MM.1S (cell line): ENCODE data around the gene INPP4B.

Source experiments
- CTCF ChIP-seq: fragments of 300-600 bp; sonication (generic); IDR thresholded peaks from 2 replicates; pipeline ENCODE4 v1.5.1; 2016; ENCODE audit warnings: antibody characterized with exemption, low read length, mixed read lengths
- EZH2 ChIP-seq: fragments of 300-600 bp; sonication (generic); optimal IDR thresholded peaks from 2 replicates; pipeline ENCODE3; 2017; ENCODE audit warnings: low read depth, mild to moderate bottlenecking, antibody characterized with exemption, low read length, mixed read lengths
- EZH2phosphoT487 ChIP-seq: fragments of 300-600 bp; sonication (generic); IDR thresholded peaks from 2 replicates; pipeline ENCODE4 v1.6.1; 2018; ENCODE audit warnings: antibody characterized with exemption, low read length

GRCh38 chr4:142331132-142331531 lies 515.0 kb downstream of the INPP4B start:
- TF ChIP-seq EZH2phosphoT487 (no peak), CTCF (no peak), EZH2 (no peak)
